RWPE2 (cell line): Measurements from ENCODE around the gene MFF.

Experiments used
- ATAC-seq: fragments of 200-7000 bp; cut with Tn5 transposase; 3 replicates; pipeline ENCODE4 v1.9.1; 2021; ENCODE audit warnings: low read depth
- DNase-seq: peaks from one replicate; pipeline ENCODE4 v3.0.0-alpha.2; 2020; ENCODE audit warnings: low spot score
- H3K27ac ChIP-seq: fragments of 450-650 bp; 2 replicates; pipeline ENCODE4 v1.5.1; 2017; ENCODE audit warnings: mild to moderate bottlenecking; ENCODE audit not compliant: poor library complexity, severe bottlenecking
- H3K27me3 ChIP-seq: fragments of 250-450 bp; sonication (Bioruptor Pico); 2 replicates; pipeline ENCODE4 v1.5.1; 2021; ENCODE audit warnings: mild to moderate bottlenecking, moderate library complexity; ENCODE audit not compliant: insufficient read depth, poor library complexity, severe bottlenecking
- H3K36me3 ChIP-seq: fragments of 250-450 bp; sonication (Bioruptor Pico); 2 replicates; pipeline ENCODE4 v1.5.1; 2020; ENCODE audit warnings: low read depth, mild to moderate bottlenecking, moderate library complexity
- H3K4me1 ChIP-seq: fragments of 250-450 bp; sonication (Bioruptor Pico); 2 replicates; pipeline ENCODE4 v1.5.1; 2021; ENCODE audit warnings: mild to moderate bottlenecking, moderate library complexity; ENCODE audit not compliant: insufficient read depth, poor library complexity, severe bottlenecking
- H3K4me3 ChIP-seq: fragments of 250-450 bp; sonication (Bioruptor Pico); 2 replicates; pipeline ENCODE4 v1.5.1; 2021; ENCODE audit warnings: mild to moderate bottlenecking, moderate library complexity; ENCODE audit not compliant: severe bottlenecking
- H3K9me3 ChIP-seq: fragments of 250-450 bp; sonication (Bioruptor Pico); 2 replicates; pipeline ENCODE4 v1.5.1; 2021; ENCODE audit warnings: mild to moderate bottlenecking, moderate library complexity; ENCODE audit not compliant: severe bottlenecking
- TF ChIP-seq, protein P1 (sequence below): fragments of 450-650 bp; IDR thresholded peaks from one replicate; pipeline ENCODE4 v1.5.1; 2017; ENCODE audit warnings: mild to moderate bottlenecking, moderate library complexity; ENCODE audit not compliant: poor library complexity, severe bottlenecking

Gene MFF

DNA sequence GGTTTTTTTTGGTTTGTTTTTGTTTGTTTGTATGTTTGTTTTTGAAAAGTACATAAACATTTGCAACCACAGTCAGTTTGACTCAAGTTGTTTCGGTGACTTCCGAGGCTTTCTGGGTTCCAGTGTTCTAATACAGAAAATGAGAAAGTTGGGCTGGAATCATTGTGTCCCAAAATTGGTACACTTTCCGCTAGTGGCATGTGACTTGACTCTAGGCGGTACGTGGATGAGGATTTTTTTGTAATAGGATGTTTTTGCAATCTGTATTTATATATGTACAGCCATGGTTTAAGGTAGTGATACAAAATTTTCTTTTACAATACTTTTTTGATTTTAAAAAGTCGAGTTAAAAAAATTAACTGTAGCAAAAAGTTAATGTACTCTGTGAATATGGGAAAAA, 1.7 kb downstream of the MFF start:
- Histone ChIP-seq H3K9me3 (no peaks in the 10 kb centered on the region), H3K4me1 (peaks cover 14% of the 10 kb centered on the region), H3K27ac (no peak overlapping the region), H3K36me3 (peaks cover 33% of the 10 kb centered on the region), H3K27me3 (no peaks in the 10 kb centered on the region), H3K4me3 (peak overlapping the region; percentile 93)
- DNase-seq, result no peak
- no peak for ATAC-seq
- TF ChIP-seq, protein P1, sequence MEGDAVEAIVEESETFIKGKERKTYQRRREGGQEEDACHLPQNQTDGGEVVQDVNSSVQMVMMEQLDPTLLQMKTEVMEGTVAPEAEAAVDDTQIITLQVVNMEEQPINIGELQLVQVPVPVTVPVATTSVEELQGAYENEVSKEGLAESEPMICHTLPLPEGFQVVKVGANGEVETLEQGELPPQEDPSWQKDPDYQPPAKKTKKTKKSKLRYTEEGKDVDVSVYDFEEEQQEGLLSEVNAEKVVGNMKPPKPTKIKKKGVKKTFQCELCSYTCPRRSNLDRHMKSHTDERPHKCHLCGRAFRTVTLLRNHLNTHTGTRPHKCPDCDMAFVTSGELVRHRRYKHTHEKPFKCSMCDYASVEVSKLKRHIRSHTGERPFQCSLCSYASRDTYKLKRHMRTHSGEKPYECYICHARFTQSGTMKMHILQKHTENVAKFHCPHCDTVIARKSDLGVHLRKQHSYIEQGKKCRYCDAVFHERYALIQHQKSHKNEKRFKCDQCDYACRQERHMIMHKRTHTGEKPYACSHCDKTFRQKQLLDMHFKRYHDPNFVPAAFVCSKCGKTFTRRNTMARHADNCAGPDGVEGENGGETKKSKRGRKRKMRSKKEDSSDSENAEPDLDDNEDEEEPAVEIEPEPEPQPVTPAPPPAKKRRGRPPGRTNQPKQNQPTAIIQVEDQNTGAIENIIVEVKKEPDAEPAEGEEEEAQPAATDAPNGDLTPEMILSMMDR, result no peak

DNA sequence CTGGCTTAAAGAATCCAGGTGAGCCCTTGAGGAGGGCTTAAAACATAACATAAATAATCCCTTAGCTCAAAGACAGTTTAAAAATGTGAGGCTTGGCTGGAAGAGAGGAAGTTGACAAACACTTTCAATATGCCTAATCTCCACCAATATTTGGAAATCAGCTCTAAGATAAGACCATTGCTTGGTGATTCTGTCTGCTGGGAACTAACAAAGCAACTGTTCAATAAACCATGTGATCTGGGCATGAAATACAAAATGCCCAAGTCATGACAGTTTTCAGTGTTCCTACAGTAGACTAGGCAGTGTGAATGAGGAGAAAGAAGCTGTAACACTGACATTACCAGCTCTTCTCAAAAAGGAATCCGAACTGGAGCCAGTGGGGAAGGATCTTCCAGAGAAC, 10.7 kb downstream of the MFF start:
- Histone ChIP-seq H3K4me3 (no peak overlapping the region), H3K27me3 (no peaks in the 10 kb centered on the region), H3K9me3 (no peaks in the 10 kb centered on the region), H3K36me3 (peaks cover 61% of the 10 kb centered on the region), H3K4me1 (no peaks in the 10 kb centered on the region), H3K27ac (no peak overlapping the region)
- TF ChIP-seq, protein P1, result no peak
- DNase-seq, result no peak
- ATAC-seq, result no peak

DNA sequence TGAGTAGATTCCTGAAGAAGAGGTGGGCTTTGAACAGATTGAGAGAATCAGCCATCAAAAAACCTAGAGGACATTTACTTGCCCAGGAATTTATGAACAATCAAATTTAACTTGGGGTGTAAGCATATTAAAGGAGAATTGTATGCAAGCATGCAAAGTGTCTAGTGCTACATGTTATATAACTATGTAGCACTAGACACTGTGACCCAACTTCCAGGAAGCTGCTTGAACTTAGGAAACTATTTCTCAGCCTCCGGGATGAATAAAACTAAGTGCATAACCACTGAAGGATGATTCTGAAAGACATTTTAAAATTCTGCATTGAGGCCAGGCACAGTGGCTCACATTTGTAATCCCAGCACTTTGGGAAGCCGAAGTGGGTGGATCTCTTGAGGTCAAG, 12.4 kb downstream of the MFF start:
- no peaks in the 10 kb centered on the region for H3K4me1 ChIP-seq
- ATAC-seq, result no peak
- TF ChIP-seq, protein P1, result no peak
- no peak overlapping the region for H3K4me3 ChIP-seq
- DNase-seq, result no peak
- H3K27ac ChIP-seq, result no peak overlapping the region
- H3K9me3 ChIP-seq, result no peaks in the 10 kb centered on the region
- H3K27me3 ChIP-seq, result no peaks in the 10 kb centered on the region
- peaks cover 65% of the 10 kb centered on the region for H3K36me3 ChIP-seq

DNA sequence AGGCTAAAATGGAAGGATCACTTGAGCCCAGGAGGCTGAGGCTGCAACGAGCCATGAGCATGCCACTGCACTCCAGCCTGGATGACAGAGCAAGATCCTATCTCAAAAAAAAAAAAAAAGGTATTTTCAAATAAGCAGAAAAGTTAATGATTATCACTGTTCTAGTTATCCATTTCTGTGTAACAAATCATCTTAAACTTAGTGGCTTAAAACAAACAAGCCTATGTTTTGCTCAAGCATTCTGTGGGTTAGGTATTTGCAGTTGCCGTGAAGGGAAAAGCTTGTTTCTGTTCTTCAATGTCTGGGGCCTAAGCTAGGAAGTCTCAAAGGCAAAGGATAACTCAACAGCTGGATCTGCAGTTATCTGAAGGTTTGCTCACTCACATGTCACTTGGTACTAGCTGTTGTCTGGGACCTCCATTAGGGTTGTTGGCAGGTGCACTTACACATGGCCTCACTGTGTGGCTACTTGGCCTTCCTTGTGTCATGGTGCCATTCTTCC, 14.1 kb downstream of the MFF start:
- TF ChIP-seq, protein P1, result no peak
- ATAC-seq, result no peak
- Histone ChIP-seq H3K4me3 (no peak overlapping the region), H3K27me3 (no peaks in the 10 kb centered on the region), H3K36me3 (peaks cover 58% of the 10 kb centered on the region), H3K4me1 (no peaks in the 10 kb centered on the region), H3K27ac (no peak overlapping the region), H3K9me3 (no peaks in the 10 kb centered on the region)
- no peak for DNase-seq

DNA sequence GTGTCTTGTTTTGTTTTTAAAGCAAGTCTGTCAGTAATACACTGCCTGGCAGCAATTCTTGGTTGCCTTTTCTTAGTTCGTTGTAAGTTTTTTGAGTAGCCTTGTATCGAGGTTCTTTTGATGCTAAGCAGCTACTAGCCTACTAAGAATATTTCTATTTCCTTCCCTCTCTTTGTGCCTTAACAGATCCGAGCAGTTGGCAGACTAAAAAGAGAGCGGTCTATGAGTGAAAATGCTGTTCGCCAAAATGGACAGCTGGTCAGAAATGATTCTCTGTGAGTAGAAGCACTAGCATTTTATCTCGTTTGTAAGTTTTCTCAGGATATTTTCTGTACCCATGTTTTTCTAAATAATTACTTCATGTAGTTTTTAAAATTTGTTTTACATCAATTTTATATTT, 15.1 kb downstream of the MFF start:
- Histone ChIP-seq H3K9me3 (no peaks in the 10 kb centered on the region), H3K4me1 (no peaks in the 10 kb centered on the region), H3K36me3 (peaks cover 57% of the 10 kb centered on the region), H3K27ac (no peak overlapping the region), H3K27me3 (no peaks in the 10 kb centered on the region), H3K4me3 (no peak overlapping the region)
- DNase-seq (no peak), ATAC-seq (no peak)
- TF ChIP-seq, protein P1, result no peak
